Fibroblast of mammary gland (primary cell): Measurements from ENCODE around the gene VAT1L.

Experiments used
- DNase-seq: peaks from one replicate; pipeline ENCODE4 v3.0.0-alpha.2; 2010; ENCODE audit warnings: low read depth
- H3K4me3 ChIP-seq: 2 replicates; pipeline ENCODE4 v1.5.1; 2011; ENCODE audit warnings: low read depth, mild to moderate bottlenecking, low read length, moderate library complexity; ENCODE audit not compliant: control insufficient read depth
- TF ChIP-seq, protein P1 (sequence below): conservative IDR thresholded peaks from 2 replicates; pipeline ENCODE4 v1.5.1; 2011; ENCODE audit warnings: low read depth, low read length, inconsistent platforms; ENCODE audit not compliant: control insufficient read depth, insufficient read depth

VAT1L gene

DNA sequence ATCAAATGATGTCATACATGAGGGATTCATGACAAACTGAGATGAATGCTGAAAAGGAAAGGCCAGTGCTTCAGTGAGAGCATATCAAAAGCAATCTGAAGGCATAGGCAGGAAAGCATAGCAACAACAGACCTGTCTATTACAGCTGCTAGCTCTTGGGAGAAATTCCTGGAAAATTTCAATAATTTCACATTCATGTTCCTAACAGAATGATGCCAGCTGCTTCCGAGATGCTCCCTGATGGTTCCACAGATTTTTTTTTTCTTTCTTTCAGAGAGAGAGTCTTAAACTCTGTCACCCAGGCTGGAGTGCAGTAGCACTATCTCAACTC is 183.7 kb downstream of the VAT1L start:
- DNase-seq, result no peak
- TF ChIP-seq, protein P1, sequence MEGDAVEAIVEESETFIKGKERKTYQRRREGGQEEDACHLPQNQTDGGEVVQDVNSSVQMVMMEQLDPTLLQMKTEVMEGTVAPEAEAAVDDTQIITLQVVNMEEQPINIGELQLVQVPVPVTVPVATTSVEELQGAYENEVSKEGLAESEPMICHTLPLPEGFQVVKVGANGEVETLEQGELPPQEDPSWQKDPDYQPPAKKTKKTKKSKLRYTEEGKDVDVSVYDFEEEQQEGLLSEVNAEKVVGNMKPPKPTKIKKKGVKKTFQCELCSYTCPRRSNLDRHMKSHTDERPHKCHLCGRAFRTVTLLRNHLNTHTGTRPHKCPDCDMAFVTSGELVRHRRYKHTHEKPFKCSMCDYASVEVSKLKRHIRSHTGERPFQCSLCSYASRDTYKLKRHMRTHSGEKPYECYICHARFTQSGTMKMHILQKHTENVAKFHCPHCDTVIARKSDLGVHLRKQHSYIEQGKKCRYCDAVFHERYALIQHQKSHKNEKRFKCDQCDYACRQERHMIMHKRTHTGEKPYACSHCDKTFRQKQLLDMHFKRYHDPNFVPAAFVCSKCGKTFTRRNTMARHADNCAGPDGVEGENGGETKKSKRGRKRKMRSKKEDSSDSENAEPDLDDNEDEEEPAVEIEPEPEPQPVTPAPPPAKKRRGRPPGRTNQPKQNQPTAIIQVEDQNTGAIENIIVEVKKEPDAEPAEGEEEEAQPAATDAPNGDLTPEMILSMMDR, result no peak
- H3K4me3 ChIP-seq, result no peak overlapping the region

DNA sequence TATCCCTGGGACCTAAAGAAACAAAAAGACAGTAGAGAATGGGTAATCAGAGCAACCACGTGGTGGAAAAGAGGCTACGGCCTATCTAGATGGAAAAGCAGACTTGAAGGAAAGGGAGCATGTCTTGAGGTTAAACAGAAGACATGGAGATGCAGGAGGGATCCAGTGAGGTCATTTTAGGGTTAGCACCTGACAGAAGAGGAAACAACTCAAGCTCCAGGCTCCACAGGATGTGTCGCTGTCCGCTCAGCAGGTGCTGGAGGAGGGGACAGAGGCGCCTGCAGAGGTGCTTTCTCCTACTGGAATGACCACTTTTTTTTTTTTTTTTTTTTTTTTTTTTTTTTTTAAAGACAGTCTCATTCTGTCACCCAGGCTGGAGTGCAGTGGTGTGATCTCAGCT is 186.5 kb downstream of the VAT1L start:
- TF ChIP-seq, protein P1, result no peak
- DNase-seq, result no peak
- no peak overlapping the region for H3K4me3 ChIP-seq

GRCh38 chr16:77975942-77976341 is 187.6 kb downstream of the VAT1L start:
- TF ChIP-seq, protein P1, result no peak
- no peak for DNase-seq

DNA sequence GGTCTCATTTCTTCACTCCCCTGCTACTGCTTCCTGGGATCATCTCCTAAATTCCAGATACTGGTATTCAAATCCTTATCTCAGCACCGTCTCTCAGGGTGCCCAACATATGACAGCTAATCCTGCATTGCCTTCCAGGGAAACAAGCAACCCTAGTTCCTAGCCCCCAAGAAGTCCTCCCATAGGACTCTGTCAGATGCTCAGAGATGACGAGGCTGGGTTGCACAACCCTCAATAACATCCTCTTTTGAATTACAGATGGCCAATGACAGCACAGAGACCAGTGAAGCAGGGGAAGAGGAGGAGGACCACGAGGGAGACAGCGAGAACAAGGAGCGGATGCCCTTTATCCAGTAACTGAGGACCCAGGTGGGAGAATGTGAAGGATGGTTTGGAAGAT is 189.0 kb downstream of the VAT1L start:
- H3K4me3 ChIP-seq, result no peak overlapping the region
- TF ChIP-seq, protein P1, result no peak
- DNase-seq, result no peak

More at GRCh38 chr16:77975942-77976341, 187.6 kb downstream of the VAT1L start:
- no peak overlapping the region for H3K4me3 ChIP-seq

DNA sequence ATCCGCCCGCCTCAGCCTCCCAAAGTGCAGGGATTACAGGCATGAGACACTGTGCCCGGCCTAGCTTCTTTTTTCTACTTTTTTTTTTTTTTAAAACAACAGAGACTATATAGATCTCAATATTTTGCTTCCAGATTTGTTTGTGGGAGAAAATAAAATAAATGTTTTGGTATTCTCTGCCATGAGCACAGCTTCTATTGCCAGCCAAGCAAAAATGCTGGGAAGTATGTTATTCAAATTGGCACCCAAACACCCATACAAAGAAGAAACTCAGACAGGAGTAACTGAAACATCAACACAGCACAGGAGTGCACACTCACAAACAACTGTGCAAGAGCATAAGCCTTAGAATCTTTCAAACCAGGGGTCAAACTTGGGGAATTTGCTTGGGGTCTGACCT is 196.7 kb downstream of the VAT1L start:
- TF ChIP-seq, protein P1, result no peak
- no peak overlapping the region for H3K4me3 ChIP-seq
- no peak for DNase-seq

- no peak overlapping the region for H3K4me3 ChIP-seq
These were observed 197.8 kb downstream of the VAT1L start for GRCh38 chr16:77986011-77986740.

More at GRCh38 chr16:77986011-77986740, 197.8 kb downstream of the VAT1L start:
- no peak for DNase-seq
- TF ChIP-seq, protein P1, result no peak
